Activated gamma-delta T cell treated with anti-CD3 and anti-CD28 coated beads, Interleukin-2, amount 50 U/mL, for 16 hours (primary cell): ENCODE measurements around the gene DENND1C.

Source experiments
- DNase-seq: peaks from one replicate; pipeline ENCODE4 v3.0.0-alpha.2; 2020; ENCODE audit warnings: low read depth

Gene DENND1C

GRCh38 chr19:6423499-6424194 lies 57.9 kb downstream of the DENND1C start:
- DNase-seq: no peak

- no peak for DNase-seq
Measured at GRCh38 chr19:6421075-6422014, 60.2 kb downstream of the DENND1C start.

GRCh38 chr19:6418562-6418932 lies 63.0 kb downstream of the DENND1C start:
- DNase-seq: no peak

GRCh38 chr19:6417713-6418561 lies 63.6 kb downstream of the DENND1C start:
- no peak for DNase-seq
